Right lobe of liver (tissue), 6 donors: ENCODE measurements around the gene CPED1. TPM values are rescaled to one million over a fixed set of nuclear protein-coding genes. Genes with fewer than 3 reads are reported as not detected.
"Not testable (repeated sequence)": the region's sequence is repeated elsewhere in the genome, so short reads cannot be mapped to it uniquely, and the experiment has no call there.

ENCODE experiments used
- ATAC-seq, 4 donors: fragments of 200-7000 bp; cut with Tn5 transposase; one replicate each; pipeline ENCODE4 v1.9.1; 2020; ENCODE audit warnings: mild to moderate bottlenecking in 4 of 4, moderate library complexity in 4 of 4
- DNase-seq, 3 donors: peaks; one replicate each; pipeline ENCODE4 v3.0.0-alpha.2; 2020
- H3K27ac ChIP-seq, 3 donors: fragments of 200-600 bp; one replicate each; pipeline ENCODE4 v1.8.0; 2022
- H3K27me3 ChIP-seq, 2 donors: fragments of 200-600 bp; one replicate each; pipeline ENCODE4 v1.8.0; 2022
- H3K36me3 ChIP-seq, 4 donors: fragments of 200-600 bp; sonication (generic) in 1 of 4; one replicate each; pipeline versions ENCODE4 v1.5.1 to v1.8.0; 2017 to 2022; ENCODE audit warnings: control low read depth in 1 of 4
- H3K4me1 ChIP-seq, 4 donors: fragments of 200-600 bp; sonication (generic) in 1 of 4; one replicate each; pipeline versions ENCODE4 v1.5.1 to v1.8.0; 2017 to 2022; ENCODE audit warnings: control low read depth in 1 of 4
- H3K4me3 ChIP-seq, 3 donors: fragments of 200-600 bp; one replicate each; pipeline ENCODE4 v1.8.0; 2022
- H3K9me3 ChIP-seq, 4 donors: fragments of 200-600 bp; sonication (generic) in 1 of 4; one replicate each; pipeline versions ENCODE4 v1.5.1 to v1.8.0; 2017 to 2022; ENCODE audit warnings: control low read depth in 1 of 4
- POLR2A ChIP-seq: fragments of 450-650 bp; IDR thresholded peaks from one replicate; pipeline ENCODE4 v1.6.1; 2017; ENCODE audit warnings: antibody characterized with exemption, mild to moderate bottlenecking
- WGBS: methylation state at CpG from one replicate; pipeline ENCODE4 v1.1.6; 2018; ENCODE audit warnings: low coverage, low lambda C conversion rate; ENCODE audit not compliant: insufficient coverage; ENCODE audit errors: missing lambda C conversion rate; 5-methylcytosine and 5-hydroxymethylcytosine counted together
- intact Hi-C, 2 donors: fragments of 100-400 bp; cut with DNase I; formaldehyde crosslinking; loops; one replicate each; pipeline versions ENCODE4 v1.11.2 to v1.14.1; 2022
- total RNA-seq, 6 experiments: library from RNA; depleted of rRNA in 2 of 6; stranded (reverse); fragments of >200 nt in 2 of 6; fragmentation: NEBNext Ultra II Directional in 3 of 6; extraction: Animal tissue kit (Norgen Biotek cat#: 25700) in 3 of 6; gene quantifications; one replicate each; pipeline versions ENCODE4 v1.1.0 to v1.2.4, GENCODE V29; 2016 to 2023
- TF ChIP-seq, protein P1 (sequence below), 4 donors: fragments of 200-600 bp in 3 of 4; fragments of 450-650 bp in 1 of 4; IDR thresholded peaks; one replicate each; pipeline versions ENCODE4 v1.5.1 to v1.8.0; 2016 to 2022; ENCODE audit warnings: antibody characterized with exemption in 4 of 4, mild to moderate bottlenecking in 2 of 4
- donor health status: DM: no; HTN: yes; CAD: no.
- donor health status: DM: no; HTN: no; CAD: no.
- donor health status: DM: no; HTN: no; CAD: no.
- donor health status: DM: no; HTN: yes; CAD: no.
- donor health status: DM: no; HTN: yes; CAD: no.

CPED1 gene
- total RNA-seq, 6 experiments from 2014 or later: 24.3 to 45.8 (median 34.9) TPM

DNA sequence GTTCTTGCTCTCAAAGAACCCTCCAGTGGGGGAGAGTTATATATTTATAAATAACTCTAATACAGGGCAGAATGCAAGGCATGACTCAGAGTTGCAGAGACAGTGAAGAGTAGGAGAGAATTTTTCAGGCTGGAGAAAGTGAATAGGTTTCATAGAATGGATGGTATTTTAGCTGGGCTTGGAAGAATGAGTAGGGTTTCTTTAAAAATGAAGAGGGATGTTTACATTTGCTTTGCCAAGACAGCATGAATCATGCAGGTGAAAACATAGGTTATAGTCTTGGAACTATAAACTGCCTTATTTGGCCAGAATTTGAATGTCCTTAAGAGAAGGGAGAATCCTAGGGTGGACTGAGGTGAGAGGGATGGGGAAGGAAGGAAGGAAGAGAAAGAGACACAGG lies 124.8 kb downstream of the CPED1 start:
- TF ChIP-seq POLR2A: no peak
- TF ChIP-seq, protein P1, sequence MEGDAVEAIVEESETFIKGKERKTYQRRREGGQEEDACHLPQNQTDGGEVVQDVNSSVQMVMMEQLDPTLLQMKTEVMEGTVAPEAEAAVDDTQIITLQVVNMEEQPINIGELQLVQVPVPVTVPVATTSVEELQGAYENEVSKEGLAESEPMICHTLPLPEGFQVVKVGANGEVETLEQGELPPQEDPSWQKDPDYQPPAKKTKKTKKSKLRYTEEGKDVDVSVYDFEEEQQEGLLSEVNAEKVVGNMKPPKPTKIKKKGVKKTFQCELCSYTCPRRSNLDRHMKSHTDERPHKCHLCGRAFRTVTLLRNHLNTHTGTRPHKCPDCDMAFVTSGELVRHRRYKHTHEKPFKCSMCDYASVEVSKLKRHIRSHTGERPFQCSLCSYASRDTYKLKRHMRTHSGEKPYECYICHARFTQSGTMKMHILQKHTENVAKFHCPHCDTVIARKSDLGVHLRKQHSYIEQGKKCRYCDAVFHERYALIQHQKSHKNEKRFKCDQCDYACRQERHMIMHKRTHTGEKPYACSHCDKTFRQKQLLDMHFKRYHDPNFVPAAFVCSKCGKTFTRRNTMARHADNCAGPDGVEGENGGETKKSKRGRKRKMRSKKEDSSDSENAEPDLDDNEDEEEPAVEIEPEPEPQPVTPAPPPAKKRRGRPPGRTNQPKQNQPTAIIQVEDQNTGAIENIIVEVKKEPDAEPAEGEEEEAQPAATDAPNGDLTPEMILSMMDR (IDR thresholded peaks at IDR 0.05): no peak
- intact Hi-C loops: no loop called here
- no peaks in the 10 kb centered on the region for H3K27me3 ChIP-seq
- no peak overlapping the region for H3K27ac ChIP-seq
- ATAC-seq: no peak
- DNase-seq: no peak
- no peaks in the 10 kb centered on the region for H3K9me3 ChIP-seq
- no peaks in the 10 kb centered on the region for H3K36me3 ChIP-seq
- no peaks in the 10 kb centered on the region for H3K4me1 ChIP-seq
- H3K4me3 ChIP-seq: no peak overlapping the region

DNA sequence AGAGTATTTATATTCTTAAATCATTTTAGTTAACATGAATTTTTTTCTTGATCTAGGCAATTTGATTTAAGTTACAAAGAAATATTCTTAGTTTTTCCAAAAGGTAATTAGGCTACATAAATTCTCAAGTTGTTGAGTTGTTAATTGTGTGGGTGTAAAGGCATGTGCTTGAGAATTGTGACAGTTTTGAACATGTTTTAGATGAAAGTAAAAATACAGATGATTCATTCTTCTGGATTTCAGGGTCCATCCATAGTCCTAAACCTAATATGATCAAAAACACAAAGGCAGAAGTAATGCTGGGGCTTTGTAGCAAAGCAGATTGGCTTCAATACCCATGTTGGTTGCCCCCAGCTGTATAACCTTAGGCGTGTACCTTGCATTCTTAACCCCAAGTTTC lies 127.9 kb downstream of the CPED1 start:
- intact Hi-C loops: no loop called here
- Histone ChIP-seq H3K4me3 (no peak overlapping the region), H3K36me3 (no peaks in the 10 kb centered on the region), H3K27me3 (no peaks in the 10 kb centered on the region), H3K27ac (no peak overlapping the region), H3K9me3 (no peaks in the 10 kb centered on the region), H3K4me1 (no peaks in the 10 kb centered on the region)
- no peak for DNase-seq
- no peak for TF ChIP-seq POLR2A
- ATAC-seq: no peak
- WGBS: 100% methylated on average over 1 of the region's 1 CpG

DNA sequence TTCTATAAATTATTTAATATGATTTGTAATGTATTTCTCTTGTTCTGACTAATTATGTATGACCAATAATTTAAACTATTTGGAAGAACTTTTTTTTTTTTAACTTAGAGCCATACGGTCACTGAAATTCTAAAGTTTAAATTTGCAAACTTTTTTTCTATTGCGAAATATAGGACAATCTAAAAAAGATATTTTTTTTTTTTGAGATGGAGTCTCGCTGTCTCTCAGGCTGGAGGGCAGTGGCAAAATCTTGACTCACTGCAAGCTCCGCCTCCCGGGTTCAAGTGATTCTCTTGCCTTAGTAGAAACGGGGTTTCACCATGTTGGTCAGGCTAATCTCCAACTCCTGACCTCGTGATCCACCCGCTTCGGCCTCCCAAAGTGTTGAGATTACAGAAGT lies 130.5 kb downstream of the CPED1 start:
- 98% methylated on average over 9 of the region's 9 CpGs for WGBS
- H3K27ac ChIP-seq: no peak overlapping the region
- TF ChIP-seq, protein P1 (IDR thresholded peaks at IDR 0.05): no peak
- ATAC-seq (no peak), DNase-seq (no peak)
- no peaks in the 10 kb centered on the region for H3K9me3 ChIP-seq
- no peak overlapping the region for H3K4me3 ChIP-seq
- H3K4me1 ChIP-seq: no peaks in the 10 kb centered on the region
- intact Hi-C loops: no loop called here
- no peaks in the 10 kb centered on the region for H3K27me3 ChIP-seq
- no peaks in the 10 kb centered on the region for H3K36me3 ChIP-seq

DNA sequence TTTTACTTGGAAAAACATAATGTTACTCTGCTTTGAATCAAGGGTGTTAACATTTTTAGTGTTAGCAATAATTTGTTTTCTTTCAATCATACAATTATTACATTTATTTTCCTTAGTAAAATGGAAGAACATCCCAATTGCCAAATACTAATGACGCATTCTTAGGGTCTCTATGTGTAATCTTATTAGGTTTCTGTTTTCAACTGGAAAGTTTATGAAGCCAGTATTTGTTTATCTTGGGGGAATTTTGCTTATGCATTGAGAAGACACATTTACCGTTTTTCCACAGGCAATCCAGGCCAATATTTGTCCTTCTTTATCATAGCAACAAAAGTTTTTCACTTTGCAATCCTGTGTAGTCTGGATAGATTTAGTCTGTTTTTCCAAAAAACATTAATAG lies 134.5 kb downstream of the CPED1 start:
- Histone ChIP-seq H3K27me3 (no peaks in the 10 kb centered on the region), H3K36me3 (peaks cover 0 to 5% (median 0%) of the 10 kb centered on the region in 4 donors), H3K27ac (no peak overlapping the region), H3K4me3 (no peak overlapping the region), H3K4me1 (peaks cover 0 to 8% (median 2%) of the 10 kb centered on the region in 4 donors), H3K9me3 (no peaks in the 10 kb centered on the region)
- ATAC-seq (no peak), DNase-seq (no peak)
- intact Hi-C loops: no loop called here
- 58% methylated on average over 2 of the region's 2 CpGs for WGBS
- no peak for TF ChIP-seq POLR2A

DNA sequence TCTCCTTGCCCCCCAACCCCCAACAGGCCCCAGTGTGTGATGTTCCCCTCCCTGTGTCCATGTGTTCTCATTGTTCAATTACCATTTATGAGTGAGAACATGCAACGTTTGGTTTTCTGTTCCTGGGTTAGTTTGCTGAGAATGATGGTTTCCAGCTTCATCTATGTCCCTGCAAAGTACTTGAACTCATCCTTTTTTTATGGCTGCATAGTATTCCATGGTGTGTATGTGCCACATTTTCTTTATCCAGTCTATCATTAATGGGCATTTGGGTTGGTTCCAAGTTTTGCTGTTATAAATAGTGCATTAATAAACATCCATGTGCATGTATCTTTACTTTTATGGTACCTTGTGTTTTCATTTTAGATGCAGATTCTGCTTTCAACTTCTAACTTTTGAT lies 136.9 kb downstream of the CPED1 start:
- ATAC-seq, intact Hi-C loops, DNase-seq, H3K27ac ChIP-seq, H3K9me3 ChIP-seq, H3K4me3 ChIP-seq, H3K27me3 ChIP-seq: not testable (repeated sequence)
- 78% methylated on average over 1 of the region's 1 CpG for WGBS
- Histone ChIP-seq H3K4me1 (peaks cover 0 to 16% (median 5%) of the 10 kb centered on the region in 4 donors), H3K36me3 (peaks cover 0 to 10% (median 0%) of the 10 kb centered on the region in 4 donors)

DNA sequence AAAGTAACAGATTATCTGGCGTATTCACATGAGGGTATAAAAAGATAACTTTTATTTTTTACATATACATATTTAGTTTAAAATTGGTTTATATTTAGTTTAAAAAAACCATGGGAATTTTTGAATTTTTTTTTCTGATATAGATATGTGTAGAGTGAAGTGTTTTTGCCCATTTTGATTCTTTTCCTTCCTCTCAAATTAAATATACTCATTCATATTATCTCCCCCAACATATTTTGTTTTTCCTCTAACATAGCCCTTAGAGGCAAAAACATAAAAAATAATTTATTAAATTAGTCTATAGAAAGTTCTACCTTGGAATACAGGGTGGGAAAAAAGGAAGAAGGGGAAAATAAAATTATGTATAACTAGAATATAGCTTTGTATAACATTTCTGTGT lies 137.7 kb downstream of the CPED1 start:
- TF ChIP-seq, protein P1 (IDR thresholded peaks at IDR 0.05): no peak
- no peak for TF ChIP-seq POLR2A
- WGBS: 100% methylated on average over 1 of the region's 1 CpG

More for the DNA sequence above, 137.7 kb downstream of the CPED1 start:
- no peaks in the 10 kb centered on the region for H3K9me3 ChIP-seq
- ATAC-seq: no peak
- no peak for DNase-seq
- intact Hi-C loops: no loop called here
- peaks cover 0 to 11% (median 0%) of the 10 kb centered on the region in 4 donors for H3K36me3 ChIP-seq
- peaks cover 0 to 16% (median 5%) of the 10 kb centered on the region in 4 donors for H3K4me1 ChIP-seq
- H3K4me3 ChIP-seq: no peak overlapping the region
- no peaks in the 10 kb centered on the region for H3K27me3 ChIP-seq
- H3K27ac ChIP-seq: no peak overlapping the region
